Measurements from ENCODE around the gene KCNT2. TPM values are rescaled to one million over a fixed set of nuclear protein-coding genes. Genes with fewer than 3 reads are reported as not detected.

Gene KCNT2
- total RNA-seq, 1 experiment from 2014 or later, result not detected

GRCh38 chr1:196567238-196567637, 41.0 kb downstream of the KCNT2 start (continued):
- TF ChIP-seq CTCF (IDR thresholded peaks at IDR 0.05 in 2 of 3, conservative IDR thresholded peaks at IDR 0.05 in 1 of 3; ENCODE audit: borderline replicate concordance in 1 of 3, insufficient read depth in 1 of 3, low read depth in 2 of 3, low read length in 2 of 3) (no peak), MAX (IDR thresholded peaks at IDR 0.05) (no peak), JUND (IDR thresholded peaks at IDR 0.05) (no peak), CEBPB (IDR thresholded peaks at IDR 0.05; ENCODE audit: low read depth) (no peak), ZNF274 (IDR thresholded peaks at IDR 0.05; ENCODE audit: low read depth, low read length) (no peak), YY1 (IDR thresholded peaks at IDR 0.05; ENCODE audit: extremely low read depth, insufficient replicate concordance, low read depth, low read length) (no peak), SP1 (IDR thresholded peaks at IDR 0.05; ENCODE audit: low read depth) (no peak), EZH2phosphoT487 (IDR thresholded peaks at IDR 0.05; ENCODE audit: borderline replicate concordance) (no peak)

GRCh38 chr1:196563768-196564167, 44.5 kb downstream of the KCNT2 start:
- Histone ChIP-seq H3K9me2 (ENCODE audit: insufficient read depth) (no peaks in the 10 kb centered on the region), H3K4me2 (ENCODE audit: low read length) (no peak overlapping the region), H3K9me3 (ENCODE audit: control insufficient read depth in 1 of 2, insufficient read depth in 1 of 2, low read depth in 1 of 2, low read length in 2 of 2) (peaks cover 3 to 8% of the 10 kb centered on the region in 2 experiments; a peak in 2 of 4 replicates), H3K27me3 (ENCODE audit: insufficient read depth, low read length) (no peaks in the 10 kb centered on the region), H4K20me1 (ENCODE audit: insufficient read depth) (no peaks in the 10 kb centered on the region), H3K4me3 (replicated peaks in 1 of 2; ENCODE audit: low read depth in 1 of 2, low read length in 2 of 2) (no peak overlapping the region), H2AFZ (ENCODE audit: low read depth, low read length, poor library complexity, severe bottlenecking) (no peak overlapping the region), H3K4me1 (ENCODE audit: control insufficient read depth in 1 of 2, insufficient read depth in 2 of 2, low read length in 2 of 2) (no peaks in the 10 kb centered on the region), H3K9ac (ENCODE audit: low read length) (no peak overlapping the region), H3K27ac (ENCODE audit: low read depth, low read length) (no peak overlapping the region), H3K36me3 (ENCODE audit: control insufficient read depth in 1 of 2, insufficient read depth in 2 of 2, low read length in 2 of 2) (no peaks in the 10 kb centered on the region), H3K79me2 (ENCODE audit: insufficient read depth, low read length) (no peaks in the 10 kb centered on the region)
- BruUV-seq (replicated peaks), result no TSS peak
- no peak for TF ChIP-seq EGR1 (IDR thresholded peaks at IDR 0.05; ENCODE audit: low read depth)
- no peak for TF ChIP-seq EZH2phosphoT487 (IDR thresholded peaks at IDR 0.05; ENCODE audit: borderline replicate concordance)
- no peak for TF ChIP-seq ELF1 (IDR thresholded peaks at IDR 0.05; ENCODE audit: borderline replicate concordance, low read depth)
- TF ChIP-seq ATF3 (IDR thresholded peaks at IDR 0.05), result no peak
- no peak for TF ChIP-seq FOSL1 (IDR thresholded peaks at IDR 0.05; ENCODE audit: low read depth)
- TF ChIP-seq CBX3 (IDR thresholded peaks at IDR 0.05; ENCODE audit: low read depth), result no peak
- TF ChIP-seq CTCF (IDR thresholded peaks at IDR 0.05 in 2 of 3, conservative IDR thresholded peaks at IDR 0.05 in 1 of 3; ENCODE audit: borderline replicate concordance in 1 of 3, insufficient read depth in 1 of 3, low read depth in 2 of 3, low read length in 2 of 3), result no peak
- no peak for TF ChIP-seq ZFX (IDR thresholded peaks at IDR 0.05)
- TF ChIP-seq POLR2A (IDR thresholded peaks at IDR 0.05; ENCODE audit: borderline replicate concordance, extremely low read depth, insufficient read depth, insufficient read length), result no peak
- no peak for TF ChIP-seq MAX (IDR thresholded peaks at IDR 0.05)
- no peak for TF ChIP-seq SIN3A (IDR thresholded peaks at IDR 0.05; ENCODE audit: low read depth)
- no peak for TF ChIP-seq SRF (IDR thresholded peaks at IDR 0.05; ENCODE audit: low read depth)
- no peak for TF ChIP-seq ZNF274 (IDR thresholded peaks at IDR 0.05; ENCODE audit: low read depth, low read length)
- no peak for TF ChIP-seq SP1 (IDR thresholded peaks at IDR 0.05; ENCODE audit: low read depth)
- TF ChIP-seq YY1 (IDR thresholded peaks at IDR 0.05; ENCODE audit: extremely low read depth, insufficient replicate concordance, low read depth, low read length), result no peak
- TF ChIP-seq CEBPB (IDR thresholded peaks at IDR 0.05; ENCODE audit: low read depth), result no peak
- RAD21 ChIA-PET (ENCODE audit: low non-redundant PET in 1 of 2, low total read pairs in 2 of 2, uncharacterized antibody in 2 of 2, unreplicated experiment in 2 of 2), result no interaction called here
- CTCF ChIA-PET, result no interaction called here
- ATAC-seq (no peak), DNase-seq (ENCODE audit: low read depth, low spot score) (no peak)
- POLR2A ChIA-PET, result no interaction called here
- intact Hi-C loops (cut with micrococcal nuclease), result no loop called here

Measured in HCT116 (cell line).